Activated CD8-positive, alpha-beta T cell treated with anti-CD3 and anti-CD28 coated beads, Interleukin-2, amount 10 ng/mL, durations not matched to agents 7 days and 5 days (primary cell): ENCODE measurements around the gene AKR1B1. TPM values are rescaled to one million over a fixed set of nuclear protein-coding genes. Genes with fewer than 3 reads are reported as not detected.

Source experiments
- ATAC-seq: fragments of 150-1000 bp; cut with Tn5 transposase; one replicate; pipeline ENCODE4 v1.10.0; 2021; ENCODE audit warnings: moderate library complexity
- CTCF ChIA-PET: fragments of 350-600 bp; sonication (Branson Sonifier 250); formaldehyde crosslinking; loops from one replicate; lab custom pipeline; 2021; ENCODE audit warnings: antibody characterized with exemption; lab: Charles Lee
- POLR2A ChIA-PET: fragments of 350-600 bp; sonication (Branson Sonifier 250); formaldehyde crosslinking; loops from one replicate; lab custom pipeline; 2021; ENCODE audit warnings: antibody characterized with exemption; lab: Charles Lee
- DNase-seq: peaks from one replicate; pipeline ENCODE4 v3.0.0-alpha.2; 2020
- H3K27ac Mint-ChIP-seq: one replicate; pipeline ENCODE4 v1.8.0; 2021; ENCODE audit warnings: mild to moderate bottlenecking, mixed read lengths
- H3K27me3 Mint-ChIP-seq: one replicate; pipeline ENCODE4 v1.8.0; 2021; ENCODE audit warnings: low read depth, mixed read lengths
- H3K36me3 Mint-ChIP-seq: one replicate; pipeline ENCODE4 v1.8.0; 2021; ENCODE audit warnings: low read depth, mixed read lengths
- H3K4me1 Mint-ChIP-seq: one replicate; pipeline ENCODE4 v1.8.0; 2021; ENCODE audit warnings: low read depth, mixed read lengths
- H3K4me3 Mint-ChIP-seq: one replicate; pipeline ENCODE4 v1.8.0; 2021; ENCODE audit warnings: mild to moderate bottlenecking, mixed read lengths
- H3K9me3 Mint-ChIP-seq: one replicate; pipeline ENCODE4 v1.8.0; 2022; ENCODE audit warnings: mixed read lengths; ENCODE audit not compliant: insufficient read depth
- total RNA-seq, 2 experiments: library from RNA; stranded (reverse); gene quantifications; one replicate each; pipeline ENCODE4 v1.2.3, GENCODE V29; 2021

The AKR1B1 gene
- total RNA-seq, 2 experiments from 2014 or later = 99.8 to 101 TPM

DNA sequence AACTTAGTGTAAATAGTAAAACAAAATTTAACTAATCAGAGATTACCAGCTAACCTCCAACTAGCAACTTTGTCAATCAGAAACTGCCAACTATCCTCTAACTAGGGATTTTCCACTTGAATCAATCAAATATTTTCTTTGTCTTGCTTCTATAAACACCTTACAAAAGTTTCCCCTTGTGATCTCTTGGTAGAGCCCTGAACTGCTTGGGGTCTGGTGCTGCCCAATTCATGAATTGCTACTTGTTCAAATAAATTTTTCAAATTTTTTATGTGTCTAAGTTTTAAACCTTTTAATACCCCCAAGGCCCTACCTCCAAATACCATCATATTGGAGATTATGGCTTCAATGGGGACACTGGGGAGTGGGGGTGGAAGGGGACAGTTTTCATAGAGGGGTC is 24.0 kb upstream of the AKR1B1 start:
- no peaks in the 10 kb centered on the region for H3K36me3 Mint-ChIP-seq
- CTCF ChIA-PET = no interaction called here
- no peak overlapping the region for H3K4me3 Mint-ChIP-seq
- H3K9me3 Mint-ChIP-seq = no peaks in the 10 kb centered on the region
- H3K27me3 Mint-ChIP-seq = peaks cover 7% of the 10 kb centered on the region
- POLR2A ChIA-PET = no interaction called here
- no peaks in the 10 kb centered on the region for H3K4me1 Mint-ChIP-seq
- ATAC-seq (no peak), DNase-seq (no peak)
- H3K27ac Mint-ChIP-seq = no peak overlapping the region

DNA sequence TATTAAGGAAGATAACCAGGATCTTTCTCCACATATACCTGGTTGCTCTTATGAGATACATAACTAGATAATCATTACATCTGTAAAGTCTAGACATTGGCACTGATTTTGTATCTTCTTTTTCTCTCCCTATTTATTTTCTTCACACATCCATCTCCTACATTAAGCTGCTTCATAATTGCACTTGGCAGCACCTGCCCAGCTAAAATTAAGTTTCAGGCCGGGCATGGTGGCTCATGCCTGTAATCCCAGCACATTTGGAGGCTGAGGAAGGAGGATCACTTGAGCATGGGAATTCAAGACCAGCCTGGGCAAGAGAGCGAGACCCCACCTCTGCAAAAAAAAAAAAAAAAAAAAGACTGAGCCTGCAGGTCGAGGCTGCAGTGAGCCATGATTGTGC is 22.3 kb upstream of the AKR1B1 start:
- CTCF ChIA-PET = interaction anchor here (1.2 to 3.3 kb wide), 3 partner anchors 23 to 49 kb away, joined by 3 to 9 read pairs (median 8); no protein-coding TSS in a partner anchor

DNA sequence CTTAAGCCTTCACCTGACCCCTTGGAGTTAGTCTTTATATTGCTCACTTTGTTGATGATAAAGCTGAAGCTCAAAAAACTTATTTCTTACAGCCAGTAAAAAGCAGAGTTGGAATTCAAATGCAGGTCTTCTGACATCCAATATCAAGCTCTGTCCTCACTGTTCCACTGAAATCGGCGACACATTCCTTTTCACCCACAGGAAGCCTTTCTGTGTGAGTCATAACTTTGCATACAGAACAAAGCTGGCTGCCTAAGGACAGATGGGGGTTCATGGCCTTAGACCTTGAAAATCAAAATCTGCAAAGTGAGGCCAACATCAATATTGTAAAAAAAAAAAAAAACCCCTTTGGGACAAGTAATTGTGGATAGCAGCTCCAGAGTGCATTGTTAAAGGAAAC is 21.8 kb upstream of the AKR1B1 start:
- ChIA-PET CTCF (interaction anchor here (1.2 to 3.3 kb wide), 3 partner anchors 23 to 48 kb away, joined by 3 to 9 read pairs (median 8); no protein-coding TSS in a partner anchor), POLR2A (no interaction called here)
- Mint-ChIP-seq H3K4me3 (no peak overlapping the region), H3K27ac (no peak overlapping the region), H3K4me1 (no peaks in the 10 kb centered on the region), H3K27me3 (peaks cover 13% of the 10 kb centered on the region), H3K9me3 (no peaks in the 10 kb centered on the region), H3K36me3 (no peaks in the 10 kb centered on the region)
- no peak for ATAC-seq
- no peak for DNase-seq

More for the DNA sequence above, 22.3 kb upstream of the AKR1B1 start:
- H3K27me3 Mint-ChIP-seq = peaks cover 13% of the 10 kb centered on the region
- H3K36me3 Mint-ChIP-seq = no peaks in the 10 kb centered on the region
- POLR2A ChIA-PET = no interaction called here
- no peak for ATAC-seq
- H3K4me1 Mint-ChIP-seq = no peaks in the 10 kb centered on the region
- no peak overlapping the region for H3K4me3 Mint-ChIP-seq
- no peak for DNase-seq
- H3K27ac Mint-ChIP-seq = no peak overlapping the region
- H3K9me3 Mint-ChIP-seq = no peaks in the 10 kb centered on the region

DNA sequence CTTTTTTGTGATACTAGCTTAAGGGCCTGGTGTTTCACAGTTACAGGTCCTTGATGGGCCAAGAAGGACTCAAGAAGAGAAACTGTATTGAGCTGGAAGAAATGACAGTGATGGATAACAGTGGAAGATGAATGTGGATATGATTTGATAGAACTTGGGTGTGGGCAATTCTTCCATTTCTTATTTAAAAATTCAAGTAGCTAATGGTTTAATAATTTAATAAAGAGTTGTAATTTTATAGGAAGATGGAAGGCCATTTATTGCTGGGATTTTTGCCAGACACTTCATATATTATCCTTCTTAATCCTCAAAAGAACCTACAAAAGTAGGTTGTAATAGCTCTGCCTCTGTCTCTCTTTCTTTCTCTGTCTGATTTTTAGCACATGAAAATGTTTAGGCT is 21.3 kb upstream of the AKR1B1 start:
- Mint-ChIP-seq H3K27ac (no peak overlapping the region), H3K9me3 (no peaks in the 10 kb centered on the region), H3K4me1 (no peaks in the 10 kb centered on the region), H3K4me3 (no peak overlapping the region), H3K36me3 (no peaks in the 10 kb centered on the region), H3K27me3 (peaks cover 11% of the 10 kb centered on the region)
- ATAC-seq (no peak), DNase-seq (no peak)
- ChIA-PET CTCF (interaction anchor here (1.2 to 3.3 kb wide), 3 partner anchors 22 to 48 kb away, joined by 3 to 9 read pairs (median 8); no protein-coding TSS in a partner anchor), POLR2A (interaction anchor here (1.0 kb wide), 1 partner anchor 10 kb away, joined by 3 read pairs; no protein-coding TSS in a partner anchor)

DNA sequence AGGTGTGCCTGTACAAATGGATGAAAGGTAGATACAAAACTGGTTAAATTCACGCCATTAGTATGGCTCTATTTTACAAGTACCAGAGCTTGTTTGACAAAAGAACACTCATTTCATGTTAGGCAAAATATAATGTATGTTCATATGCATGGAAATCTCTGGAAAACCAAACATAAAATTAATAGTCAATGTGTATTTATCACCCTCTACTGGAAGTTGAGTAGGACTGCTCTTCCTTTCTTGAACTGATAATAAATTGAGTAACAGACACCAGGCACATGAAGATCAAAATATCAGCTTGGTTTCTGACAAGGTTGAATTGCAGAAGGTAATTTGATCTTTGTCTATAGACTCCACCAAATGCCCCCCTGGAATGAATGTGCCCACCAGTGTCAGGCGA is 19.8 kb upstream of the AKR1B1 start:
- H3K4me3 Mint-ChIP-seq = no peak overlapping the region
- H3K36me3 Mint-ChIP-seq = no peaks in the 10 kb centered on the region
- CTCF ChIA-PET = interaction anchor here (0.9 to 2.2 kb wide), 2 partner anchors 35 to 46 kb away, joined by 3 to 9 read pairs; no protein-coding TSS in a partner anchor

DNA sequence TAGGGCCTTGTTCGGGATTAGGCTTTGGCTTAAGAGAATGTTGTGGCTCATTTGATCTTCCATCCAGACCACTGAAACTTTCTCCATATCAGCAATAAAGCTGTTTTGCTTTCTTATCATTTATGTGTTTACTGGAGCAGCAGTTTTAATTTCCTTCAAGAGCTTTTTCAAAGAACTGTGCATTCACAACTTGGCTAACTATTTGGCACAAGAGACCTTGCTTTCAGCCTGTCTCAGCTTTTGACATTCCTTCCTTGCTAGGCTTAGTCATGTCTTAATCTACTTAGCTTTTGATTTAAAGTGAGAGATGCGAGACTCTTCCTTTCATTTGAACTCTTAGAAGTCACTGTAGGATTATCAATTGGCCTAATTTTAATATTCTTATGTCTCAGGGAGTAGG is 19.1 kb upstream of the AKR1B1 start:
- ChIA-PET CTCF (interaction anchor here (1.2 to 2.2 kb wide), 3 partner anchors 20 to 45 kb away, joined by 4 to 9 read pairs (median 5); no protein-coding TSS in a partner anchor), POLR2A (no interaction called here)
- DNase-seq = no peak
- H3K4me3 Mint-ChIP-seq = no peak overlapping the region
- no peaks in the 10 kb centered on the region for H3K9me3 Mint-ChIP-seq
- H3K4me1 Mint-ChIP-seq = no peaks in the 10 kb centered on the region
- H3K36me3 Mint-ChIP-seq = no peaks in the 10 kb centered on the region
- ATAC-seq = no peak
- H3K27ac Mint-ChIP-seq = no peak overlapping the region
- H3K27me3 Mint-ChIP-seq = peaks cover 8% of the 10 kb centered on the region

More for the DNA sequence above, 19.8 kb upstream of the AKR1B1 start:
- ATAC-seq (no peak), DNase-seq (no peak)
- H3K27ac Mint-ChIP-seq = no peak overlapping the region
- H3K4me1 Mint-ChIP-seq = no peaks in the 10 kb centered on the region
- H3K9me3 Mint-ChIP-seq = no peaks in the 10 kb centered on the region
- POLR2A ChIA-PET = no interaction called here
- peaks cover 8% of the 10 kb centered on the region for H3K27me3 Mint-ChIP-seq

DNA sequence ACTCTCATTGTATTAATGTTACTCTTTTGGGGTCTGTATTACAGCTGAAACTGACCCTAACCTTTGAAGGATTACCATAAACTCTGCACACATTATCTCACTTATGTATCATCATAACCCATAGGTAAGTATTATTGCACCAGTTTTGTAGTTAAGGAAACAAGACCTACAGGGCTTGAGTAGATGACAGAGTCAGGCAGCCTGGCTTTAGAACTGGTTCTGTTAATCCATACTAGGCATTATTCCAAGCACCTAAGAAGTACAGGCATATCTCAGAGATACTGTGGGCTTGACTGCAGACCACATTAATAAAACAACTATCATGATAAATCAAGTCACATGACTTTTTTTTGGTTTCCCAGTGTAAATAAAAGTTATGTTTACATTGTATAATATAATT is 17.1 kb upstream of the AKR1B1 start:
- H3K36me3 Mint-ChIP-seq = no peaks in the 10 kb centered on the region
- no peaks in the 10 kb centered on the region for H3K9me3 Mint-ChIP-seq
- H3K4me3 Mint-ChIP-seq = no peak overlapping the region
- ChIA-PET POLR2A (no interaction called here), CTCF (no interaction called here)
- peaks cover 8% of the 10 kb centered on the region for H3K27me3 Mint-ChIP-seq
- H3K4me1 Mint-ChIP-seq = no peaks in the 10 kb centered on the region
- no peak for ATAC-seq
- no peak overlapping the region for H3K27ac Mint-ChIP-seq
- DNase-seq = no peak

DNA sequence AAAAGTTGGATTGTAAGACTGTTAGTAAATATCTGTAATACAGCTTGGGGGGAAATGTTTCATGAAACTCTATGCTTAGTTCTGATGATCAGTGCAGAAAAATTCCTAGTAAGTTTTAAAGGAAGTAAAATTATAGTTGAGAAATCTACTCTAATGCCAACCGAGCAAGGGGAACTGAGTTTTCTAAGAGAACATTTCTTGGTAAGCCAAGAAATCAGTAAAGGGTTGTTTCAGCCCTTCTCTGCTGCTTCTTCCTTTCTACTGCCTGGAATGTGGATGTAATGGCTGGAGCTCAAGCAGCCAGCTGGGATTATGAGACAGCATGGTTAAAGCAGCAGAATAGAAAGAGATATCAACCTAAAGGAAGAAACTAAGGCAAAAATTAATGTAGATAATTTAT is 15.9 kb upstream of the AKR1B1 start:
- DNase-seq = no peak
- Mint-ChIP-seq H3K9me3 (no peaks in the 10 kb centered on the region), H3K4me1 (no peaks in the 10 kb centered on the region), H3K36me3 (no peaks in the 10 kb centered on the region), H3K27ac (no peak overlapping the region), H3K27me3 (peaks cover 6% of the 10 kb centered on the region), H3K4me3 (no peak overlapping the region)
- ChIA-PET CTCF (no interaction called here), POLR2A (no interaction called here)
- no peak for ATAC-seq

DNA sequence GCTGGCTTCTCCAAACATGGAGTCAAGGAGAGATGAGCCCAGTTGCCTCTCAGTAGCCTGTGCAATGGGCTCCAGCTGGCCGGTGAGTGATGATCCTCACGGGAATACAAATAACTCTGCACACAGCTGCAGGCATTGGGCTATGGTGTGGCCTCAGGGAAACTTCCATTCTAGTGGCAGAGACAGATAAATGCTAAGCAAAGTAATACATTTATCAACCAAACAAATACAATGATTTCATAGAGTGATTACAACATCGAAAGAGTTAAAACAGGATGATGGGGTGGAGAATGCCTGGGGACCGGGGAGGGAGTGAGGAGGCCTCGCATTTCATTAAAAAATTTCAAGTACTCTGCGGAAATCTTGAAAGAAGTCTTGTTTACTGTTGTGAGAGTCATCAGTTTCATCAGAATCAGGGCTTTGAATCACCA is 15.0 kb upstream of the AKR1B1 start:
- ATAC-seq (no peak), DNase-seq (no peak)
- no peaks in the 10 kb centered on the region for H3K4me1 Mint-ChIP-seq
- no peak overlapping the region for H3K27ac Mint-ChIP-seq
- ChIA-PET CTCF (no interaction called here), POLR2A (no interaction called here)
- peaks cover 6% of the 10 kb centered on the region for H3K27me3 Mint-ChIP-seq
- H3K36me3 Mint-ChIP-seq = no peaks in the 10 kb centered on the region
- no peaks in the 10 kb centered on the region for H3K9me3 Mint-ChIP-seq
- no peak overlapping the region for H3K4me3 Mint-ChIP-seq

DNA sequence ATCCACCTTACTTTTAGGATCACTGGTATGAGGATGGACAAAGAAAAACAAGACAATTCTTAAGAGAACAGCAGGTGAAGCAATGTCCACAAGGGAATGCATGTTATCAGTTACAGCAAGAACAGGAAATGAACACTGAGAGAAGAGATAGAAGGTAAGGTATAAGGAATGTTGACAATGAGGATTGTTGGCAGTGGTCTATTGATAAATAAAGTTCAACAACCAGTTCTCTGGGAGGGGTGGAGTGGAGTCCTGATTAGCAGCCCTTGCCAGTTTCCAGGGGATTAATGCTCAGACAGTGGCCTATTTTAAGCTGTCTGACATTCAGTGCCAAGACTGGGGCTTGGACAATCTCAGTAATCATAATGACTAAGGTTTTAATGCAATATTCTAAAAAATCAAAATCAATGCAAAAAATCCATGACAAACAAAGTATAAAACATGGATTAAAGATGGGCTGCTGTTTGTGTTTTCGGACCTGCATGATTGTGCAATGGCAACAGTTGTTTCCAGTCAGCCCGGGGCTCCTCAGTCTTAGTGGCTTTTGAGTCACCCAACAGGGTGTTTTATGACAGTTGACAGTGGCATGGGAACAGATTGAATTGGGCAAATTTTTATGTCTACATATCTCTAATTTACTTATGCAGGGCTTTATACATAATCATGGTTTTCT is 13.8 kb upstream of the AKR1B1 start:
- Mint-ChIP-seq H3K27me3 (peaks cover 6% of the 10 kb centered on the region), H3K36me3 (no peaks in the 10 kb centered on the region), H3K4me1 (no peaks in the 10 kb centered on the region), H3K27ac (no peak overlapping the region), H3K9me3 (no peaks in the 10 kb centered on the region), H3K4me3 (no peak overlapping the region)
- ChIA-PET POLR2A (no interaction called here), CTCF (no interaction called here)
- ATAC-seq (no peak), DNase-seq (no peak)

DNA sequence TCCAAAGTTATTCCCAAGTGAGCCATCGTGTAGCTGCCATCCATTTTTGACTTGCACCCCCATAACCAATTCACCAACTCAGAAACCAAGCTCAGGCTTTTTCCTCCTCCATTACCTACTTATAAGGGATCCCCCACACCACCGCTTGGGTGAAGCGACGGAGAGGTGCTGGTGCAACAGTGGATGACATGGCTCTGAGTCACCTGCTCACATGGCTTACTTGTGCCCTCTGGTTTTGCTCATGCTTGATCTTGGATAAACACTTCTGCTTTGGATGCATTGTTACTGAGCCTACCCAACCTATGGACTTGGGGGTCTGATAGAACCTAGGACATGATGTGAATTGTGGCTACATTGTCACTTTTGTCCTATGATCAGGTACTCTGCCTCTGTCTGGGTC is 12.0 kb upstream of the AKR1B1 start:
- DNase-seq (no peak), ATAC-seq (no peak)
- H3K27ac Mint-ChIP-seq = no peak overlapping the region
- no peaks in the 10 kb centered on the region for H3K4me1 Mint-ChIP-seq
- POLR2A ChIA-PET = interaction anchor here (0.9 to 1.0 kb wide), 2 partner anchors 9 to 12 kb away, joined by 3 to 4 read pairs; partner anchors contain the start of gene AKR1B1
- no peak overlapping the region for H3K4me3 Mint-ChIP-seq
- H3K27me3 Mint-ChIP-seq = peaks cover 7% of the 10 kb centered on the region
- CTCF ChIA-PET = interaction anchor here (0.7 kb wide), 1 partner anchor 638 kb away, joined by 4 read pairs; no protein-coding TSS in a partner anchor
- no peaks in the 10 kb centered on the region for H3K9me3 Mint-ChIP-seq
- H3K36me3 Mint-ChIP-seq = no peaks in the 10 kb centered on the region

DNA sequence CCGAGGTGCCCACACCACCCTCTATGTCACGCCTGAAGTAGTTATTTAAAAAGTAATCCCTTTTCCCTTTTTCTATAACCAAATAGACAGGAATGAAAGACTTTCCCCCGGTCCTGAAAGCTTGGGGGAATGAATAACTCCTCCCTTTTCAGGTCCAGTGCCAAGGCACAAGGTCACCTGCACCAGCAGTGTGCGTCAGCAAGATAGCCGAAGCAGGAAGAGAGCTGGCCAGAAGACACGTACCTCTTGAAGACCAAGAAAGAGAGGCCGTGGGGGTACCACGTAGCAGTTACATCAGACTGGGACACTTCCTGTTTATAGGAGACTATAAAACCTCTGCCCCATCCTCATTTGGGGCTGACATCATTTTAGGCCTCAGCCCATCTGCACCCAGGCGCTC is 10.7 kb upstream of the AKR1B1 start:
- Mint-ChIP-seq H3K4me3 (no peak overlapping the region), H3K27ac (no peak overlapping the region), H3K9me3 (peaks cover 10% of the 10 kb centered on the region), H3K4me1 (no peaks in the 10 kb centered on the region), H3K36me3 (peaks cover under 1% of the 10 kb centered on the region), H3K27me3 (peaks cover 7% of the 10 kb centered on the region)
- DNase-seq (no peak), ATAC-seq (no peak)
- POLR2A ChIA-PET = interaction anchor here (1.0 kb wide), 1 partner anchor 10 kb away, joined by 3 read pairs; no protein-coding TSS in a partner anchor
- CTCF ChIA-PET = interaction anchor here (0.7 kb wide), 1 partner anchor 10 kb away, joined by 3 read pairs; no protein-coding TSS in a partner anchor
